IMR-90 (cell line): Measurements from ENCODE around the gene GTPBP6. TPM values are rescaled to one million over a fixed set of nuclear protein-coding genes. Genes with fewer than 3 reads are reported as not detected.
"Not testable (repeated sequence)": the region's sequence is repeated elsewhere in the genome, so short reads cannot be mapped to it uniquely, and the experiment has no call there.

Source experiments
- ATAC-seq: fragments of 200-7000 bp; cut with Tn5 transposase; 2 replicates; pipeline ENCODE4 v1.9.1; 2020; ENCODE audit warnings: low read depth, mild to moderate bottlenecking, moderate library complexity
- BruUV-seq: library from RNA; stranded (reverse); fragments of 400-500 nt; replicated peaks from 2 replicates; lab custom pipeline; 2021; lab: Mats Ljungman, UMichigan
- CTCF ChIA-PET: fragments of 300-600 bp; formaldehyde crosslinking; extraction: SDS; loops from one replicate; lab custom pipeline; 2021; ENCODE audit warnings: antibody characterized with exemption; lab: Yijun Ruan, JAX
- POLR2A ChIA-PET: fragments of 300-600 bp; sonication (Branson Sonifier 250); formaldehyde crosslinking; loops from one replicate; lab custom pipeline; 2022; ENCODE audit warnings: antibody characterized with exemption; ENCODE audit not compliant: unreplicated experiment; lab: Charles Lee
- DNase-seq: peaks from one replicate; pipeline ENCODE4 v3.0.0; 2013
- H2AFZ ChIP-seq: replicated peaks from 2 replicates; pipeline ENCODE3; 2013; ENCODE audit warnings: low read length, mild to moderate bottlenecking; ENCODE audit not compliant: poor library complexity
- H2AK5ac ChIP-seq: 2 replicates; pipeline ENCODE4 v1.6.1; 2013; ENCODE audit warnings: low read depth, low read length, inconsistent platforms
- H2AK9ac ChIP-seq: replicated peaks from 2 replicates; pipeline ENCODE3; 2013; ENCODE audit warnings: mild to moderate bottlenecking, low read depth, low read length, moderate library complexity; ENCODE audit not compliant: poor library complexity
- H2BK120ac ChIP-seq: 2 replicates; pipeline ENCODE4 v1.6.1; 2013; ENCODE audit warnings: low read depth, low read length, inconsistent platforms
- H2BK15ac ChIP-seq: 3 replicates; pipeline ENCODE4 v1.6.1; 2013; ENCODE audit warnings: low read depth, low read length, inconsistent platforms
- H2BK20ac ChIP-seq: 2 replicates; pipeline ENCODE4 v1.6.1; 2013; ENCODE audit warnings: low read depth, mild to moderate bottlenecking, inconsistent platforms, low read length, moderate library complexity
- H2BK5ac ChIP-seq: 2 replicates; pipeline ENCODE4 v1.6.1; 2013; ENCODE audit warnings: mild to moderate bottlenecking, low read depth, low read length, inconsistent platforms; ENCODE audit not compliant: poor library complexity, severe bottlenecking
- H3K14ac ChIP-seq: replicated peaks from 2 replicates; pipeline ENCODE4 v1.6.1; 2013; ENCODE audit warnings: low read depth, low read length, inconsistent platforms
- H3K18ac ChIP-seq: 2 replicates; pipeline ENCODE4 v1.6.1; 2013; ENCODE audit warnings: low read depth, low read length, control low read depth
- H3K23ac ChIP-seq: 2 replicates; pipeline ENCODE4 v1.6.1; 2013; ENCODE audit warnings: low read depth, low read length, inconsistent platforms
- H3K27ac ChIP-seq: 2 replicates; pipeline ENCODE4 v1.5.1; 2013; ENCODE audit warnings: mild to moderate bottlenecking, control low read depth, low read length; ENCODE audit not compliant: insufficient read depth
- H3K27me3 ChIP-seq: 2 replicates; pipeline ENCODE4 v1.6.1; 2013; ENCODE audit warnings: low read length; ENCODE audit not compliant: control insufficient read depth, insufficient read depth
- H3K36me3 ChIP-seq: 2 replicates; pipeline ENCODE4 v1.6.1; 2013; ENCODE audit warnings: low read length, mixed read lengths; ENCODE audit not compliant: control insufficient read depth, insufficient read depth
- H3K4ac ChIP-seq: 2 replicates; pipeline ENCODE4 v1.6.1; 2013; ENCODE audit warnings: low read depth, low read length, inconsistent platforms
- H3K4me1 ChIP-seq: 2 replicates; pipeline ENCODE4 v1.6.1; 2013; ENCODE audit warnings: low read length, mixed read lengths; ENCODE audit not compliant: control insufficient read depth, insufficient read depth
- H3K4me2 ChIP-seq: 2 replicates; pipeline ENCODE4 v1.6.1; 2013; ENCODE audit warnings: low read depth, mild to moderate bottlenecking, control low read depth, low read length, moderate library complexity
- H3K4me3 ChIP-seq: 2 replicates; pipeline ENCODE4 v1.5.1; 2013; ENCODE audit warnings: low read depth, mild to moderate bottlenecking, control low read depth, low read length, moderate library complexity; ENCODE audit not compliant: insufficient read depth
- H3K56ac ChIP-seq: 2 replicates; pipeline ENCODE4 v1.6.1; 2013; ENCODE audit warnings: low read length, inconsistent platforms; ENCODE audit not compliant: insufficient read depth; ENCODE audit errors: extremely low read depth
- H3K79me1 ChIP-seq, 2 experiments: 2 replicates each; pipeline ENCODE4 v1.6.1; 2013; ENCODE audit warnings: low read length in 2 of 2, inconsistent platforms in 1 of 2, low read depth in 1 of 2
- H3K9ac ChIP-seq: 2 replicates; pipeline ENCODE4 v1.6.1; 2013; ENCODE audit warnings: low read depth, low read length, control low read depth
- H3K9me1 ChIP-seq: 2 replicates; pipeline ENCODE4 v1.6.1; 2013; ENCODE audit warnings: low read length, inconsistent platforms; ENCODE audit not compliant: insufficient read depth
- H3K9me3 ChIP-seq: 2 replicates; pipeline ENCODE4 v1.6.1; 2013; ENCODE audit warnings: low read length; ENCODE audit not compliant: control insufficient read depth, insufficient read depth
- H4K20me1 ChIP-seq: 2 replicates; pipeline ENCODE4 v1.6.1; 2013; ENCODE audit warnings: low read length, inconsistent platforms; ENCODE audit not compliant: insufficient read depth
- H4K5ac ChIP-seq: 2 replicates; pipeline ENCODE4 v1.6.1; 2013; ENCODE audit warnings: mild to moderate bottlenecking, low read depth, low read length, control low read depth
- H4K8ac ChIP-seq, 2 experiments: 2 replicates each; pipeline ENCODE4 v1.6.1; 2013; ENCODE audit warnings: low read depth in 2 of 2, low read length in 2 of 2, control low read depth in 1 of 2, inconsistent platforms in 1 of 2
- H4K91ac ChIP-seq: 2 replicates; pipeline ENCODE4 v1.6.1; 2013; ENCODE audit warnings: low read depth, low read length, inconsistent platforms; ENCODE audit not compliant: insufficient read depth
- WGBS, 2 experiments: methylation state at CpG; one replicate each; pipeline versions ENCODE4 v1.1.5 to v1.1.7; 2013; ENCODE audit warnings: missing lambda C conversion rate in 2 of 2; ENCODE audit not compliant: insufficient read length in 1 of 2; ENCODE audit errors: extremely low coverage in 2 of 2; 5-methylcytosine and 5-hydroxymethylcytosine counted together
- dilution Hi-C: fragments of 300-500 bp; cut with HindIII; formaldehyde crosslinking; loops from one replicate; pipeline ENCODE4 v1.14.3; 2018; ENCODE audit warnings: low sequenced_read_pairs; ENCODE audit not compliant: unreplicated experiment
- in situ Hi-C: fragments of 300-500 bp; cut with MboI; formaldehyde crosslinking; loops from 3 replicates; pipeline ENCODE4 v1.14.3; 2019; ENCODE audit warnings: low sequenced_read_pairs, inconsistent platforms, mixed read lengths
- intact Hi-C: fragments of 100-400 bp; cut with micrococcal nuclease; formaldehyde crosslinking; loops from 2 replicates; pipeline ENCODE4 v1.10.0; 2022
- polyA plus RNA-seq, 3 experiments: library from polyadenylated mRNA; depleted of rRNA; stranded (reverse); fragments of >200 nt; gene quantifications; 2 replicates each; pipeline ENCODE4 v1.2.3, GENCODE V29; 2012; ENCODE audit warnings: low replicate concordance in 1 of 3
- total RNA-seq: library from RNA; depleted of rRNA; stranded (reverse); fragments of >200 nt; gene quantifications from 2 replicates; pipeline ENCODE4 v1.2.3, GENCODE V29; 2012

The GTPBP6 gene
- total and polyA plus RNA-seq, 2 of the 4 experiments (the other 2 are of a cell fraction): 24.0 to 31.6 TPM

DNA sequence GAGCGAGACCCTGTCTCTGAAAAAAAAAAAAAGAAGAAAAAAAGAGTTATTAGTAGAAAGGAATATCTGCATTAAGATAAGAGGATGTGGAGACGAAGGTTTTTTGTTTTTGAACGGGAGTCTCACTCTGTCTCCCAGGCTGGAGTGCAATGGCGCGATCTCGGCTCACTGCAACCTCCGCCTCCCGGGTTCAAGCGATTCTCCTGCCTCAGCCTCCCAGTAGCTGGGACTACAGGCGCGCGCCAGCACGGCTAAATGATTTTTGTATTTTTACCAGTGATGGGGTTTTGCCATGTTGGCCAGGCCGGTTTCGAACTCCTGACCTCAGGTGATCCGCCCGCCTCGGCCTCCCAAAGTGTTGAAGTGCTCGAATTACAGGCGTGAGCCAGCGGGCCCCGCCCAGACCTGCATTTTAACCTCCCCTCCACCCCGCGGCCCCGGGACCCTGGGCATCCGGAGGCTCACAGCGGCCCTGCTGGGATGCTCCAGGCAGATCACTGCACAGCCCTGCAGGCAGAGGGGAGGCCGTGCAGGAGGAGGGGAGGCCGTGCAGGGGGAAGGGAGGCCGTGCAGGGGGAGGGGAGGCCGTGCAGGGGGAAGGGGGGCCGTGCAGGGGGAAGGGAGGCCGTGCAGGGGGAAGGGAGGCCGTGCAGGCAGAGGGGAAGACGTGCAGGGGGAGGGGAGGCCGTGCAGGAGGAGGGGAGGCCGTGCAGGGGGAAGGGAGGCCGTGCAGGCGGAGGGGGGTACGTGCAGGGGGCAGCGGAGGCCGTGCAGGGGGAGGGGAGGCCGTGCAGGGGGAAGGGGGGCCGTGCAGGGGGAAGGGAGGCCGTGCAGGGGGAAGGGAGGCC is 38.6 kb downstream of the GTPBP6 start:
- H3K4me1 ChIP-seq, H2BK20ac ChIP-seq, H2AFZ ChIP-seq, H4K20me1 ChIP-seq, H3K9me1 ChIP-seq, H4K5ac ChIP-seq, H3K9me3 ChIP-seq, in situ Hi-C loops, H3K18ac ChIP-seq, H3K23ac ChIP-seq, H2BK120ac ChIP-seq, POLR2A ChIA-PET, H3K56ac ChIP-seq, H3K36me3 ChIP-seq, ATAC-seq, H2AK9ac ChIP-seq, BruUV-seq, H3K4ac ChIP-seq, H2BK15ac ChIP-seq, H3K9ac ChIP-seq, H3K14ac ChIP-seq, H4K91ac ChIP-seq, DNase-seq, dilution Hi-C loops, H4K8ac ChIP-seq, H3K27ac ChIP-seq, H3K4me2 ChIP-seq, H2AK5ac ChIP-seq, H2BK5ac ChIP-seq, H3K27me3 ChIP-seq, H3K4me3 ChIP-seq, intact Hi-C loops, CTCF ChIA-PET: not testable (repeated sequence)
- H3K79me1 ChIP-seq: peaks cover 4 to 26% of the 10 kb centered on the region in 2 experiments; a peak in 3 of 4 replicates
- WGBS, 2 experiments: 97 to 100% methylated on average over 2 to 7 of the region's 45 CpGs
